Pulmonary artery endothelial cell (primary cell): Measurements from ENCODE around the gene ANXA10. TPM values are rescaled to one million over a fixed set of nuclear protein-coding genes. Genes with fewer than 3 reads are reported as not detected.
A peak's percentile ranks its signal among the peaks of the same experiment; 100 is the strongest.
"Not testable (repeated sequence)": the region's sequence is repeated elsewhere in the genome, so short reads cannot be mapped to it uniquely, and the experiment has no call there.

ENCODE experiments used
- DNase-seq: peaks from one replicate; pipeline ENCODE4 v3.0.0-alpha.2; 2011; ENCODE audit warnings: low read depth, low spot score
- total RNA-seq: library from RNA; depleted of rRNA; stranded (reverse); fragments of >200 nt; gene quantifications from 2 replicates; pipeline ENCODE4 v1.2.3, GENCODE V29; 2014

Gene ANXA10
- total RNA-seq, 1 donor from 2014 or later: not detected

GRCh38 chr4:168118116-168118655 lies 25.8 kb downstream of the ANXA10 start:
- DNase-seq: no peak

GRCh38 chr4:168119100-168119499 lies 26.8 kb downstream of the ANXA10 start:
- DNase-seq: no peak

GRCh38 chr4:168119890-168120289 lies 27.6 kb downstream of the ANXA10 start:
- no peak for DNase-seq

GRCh38 chr4:168120811-168121210 lies 28.5 kb downstream of the ANXA10 start:
- DNase-seq: no peak

- no peak for DNase-seq
Measured at GRCh38 chr4:168124008-168124641, 31.8 kb downstream of the ANXA10 start.

GRCh38 chr4:168126952-168127351 lies 34.6 kb downstream of the ANXA10 start:
- no peak for DNase-seq

- no peak for DNase-seq
Measured at GRCh38 chr4:168128601-168129000, 36.3 kb downstream of the ANXA10 start.

- no peak for DNase-seq
Measured at GRCh38 chr4:168129046-168129772, 36.9 kb downstream of the ANXA10 start.

- no peak for DNase-seq
Measured at GRCh38 chr4:168129802-168130201, 37.5 kb downstream of the ANXA10 start.

- DNase-seq: no peak
Measured at GRCh38 chr4:168131196-168131595, 38.9 kb downstream of the ANXA10 start.

GRCh38 chr4:168134651-168135050 lies 42.3 kb downstream of the ANXA10 start:
- no peak for DNase-seq

- DNase-seq: not testable (repeated sequence)
Measured at GRCh38 chr4:168135860-168136259, 43.5 kb downstream of the ANXA10 start.

GRCh38 chr4:168137695-168138094 lies 45.4 kb downstream of the ANXA10 start:
- not testable (repeated sequence) for DNase-seq

GRCh38 chr4:168138143-168138542 lies 45.8 kb downstream of the ANXA10 start:
- DNase-seq: no peak

GRCh38 chr4:168139336-168139735 lies 47.0 kb downstream of the ANXA10 start:
- DNase-seq: no peak

- no peak for DNase-seq
Measured at GRCh38 chr4:168141733-168142132, 49.4 kb downstream of the ANXA10 start.

GRCh38 chr4:168143601-168144000 lies 51.3 kb downstream of the ANXA10 start:
- DNase-seq: no peak

GRCh38 chr4:168150420-168151050 lies 58.2 kb downstream of the ANXA10 start:
- no peak for DNase-seq

GRCh38 chr4:168151327-168151726 lies 59.0 kb downstream of the ANXA10 start:
- DNase-seq: no peak

GRCh38 chr4:168152837-168153500 lies 60.6 kb downstream of the ANXA10 start:
- DNase-seq: no peak

GRCh38 chr4:168153596-168154440 lies 61.5 kb downstream of the ANXA10 start:
- peak; percentile 30 for DNase-seq
